Endothelial cell of umbilical vein (primary cell): ENCODE measurements around the gene LGALS7B. TPM values are rescaled to one million over a fixed set of nuclear protein-coding genes. Genes with fewer than 3 reads are reported as not detected.
"Not testable (repeated sequence)": the region's sequence is repeated elsewhere in the genome, so short reads cannot be mapped to it uniquely, and the experiment has no call there.

Experiments
- BruUV-seq: library from RNA; stranded (reverse); fragments of 400-500 nt; replicated peaks from 2 replicates; lab custom pipeline; 2021; lab: Mats Ljungman, UMichigan
- CTCF ChIA-PET: fragments of 300-600, 350-600 bp; sonication (Branson Sonifier 250); formaldehyde crosslinking; loops from one replicate; lab custom pipeline; 2021; ENCODE audit warnings: antibody characterized with exemption, inconsistent platforms; lab: Charles Lee
- POLR2A ChIA-PET: fragments of 300-600, 350-600 bp; sonication (Branson Sonifier 250); formaldehyde crosslinking; loops from one replicate; lab custom pipeline; 2021; ENCODE audit warnings: antibody characterized with exemption, inconsistent platforms; lab: Charles Lee
- DNase-seq: peaks from one replicate; pipeline ENCODE4 v3.0.0-alpha.2; 2011; ENCODE audit warnings: low read depth, low spot score
- FAIRE-seq: peaks from 2 replicates; lab custom pipeline; 2011; peaks lifted over from hg19 to GRCh38; lab: Jason Lieb, UNC
- H2AFZ ChIP-seq: 2 replicates; pipeline ENCODE4 v1.6.0; 2012; ENCODE audit warnings: low read depth, low read length, control low read depth, inconsistent platforms
- H3K27ac ChIP-seq: 2 replicates; pipeline ENCODE4 v1.5.1; 2011; ENCODE audit warnings: low read depth, mild to moderate bottlenecking, control low read depth, low read length, moderate library complexity; ENCODE audit not compliant: insufficient read depth
- H3K27me3 ChIP-seq, 2 experiments: 2 replicates each; pipeline versions ENCODE4 v1.6.0 to v1.6.1; 2011; ENCODE audit warnings: low read length in 2 of 2, mixed read lengths in 1 of 2; ENCODE audit not compliant: control insufficient read depth in 2 of 2, insufficient read depth in 2 of 2
- H3K36me3 ChIP-seq, 2 experiments: 2 replicates in 1 of 2; 3 replicates in 1 of 2; pipeline ENCODE4 v1.5.1; 2011; ENCODE audit warnings: low read length in 2 of 2, mild to moderate bottlenecking in 1 of 2, moderate library complexity in 1 of 2; ENCODE audit not compliant: control insufficient read depth in 2 of 2, insufficient read depth in 2 of 2; ENCODE audit errors: extremely low read depth in 1 of 2
- H3K4me1 ChIP-seq: 3 replicates; pipeline ENCODE4 v1.5.1; 2011; ENCODE audit warnings: mild to moderate bottlenecking, low read length; ENCODE audit not compliant: control insufficient read depth, insufficient read depth; ENCODE audit errors: extremely low read depth
- H3K4me2 ChIP-seq: 2 replicates; pipeline ENCODE4 v1.6.1; 2011; ENCODE audit warnings: low read length, control low read depth, mixed read lengths; ENCODE audit not compliant: insufficient read depth
- H3K4me3 ChIP-seq, 3 experiments: fragments of 200-600 bp in 1 of 3; sonication (generic), shearing (Covaris generic) in 1 of 3; replicated peaks in 1 of 3; 2 replicates each; pipeline ENCODE4 v1.5.1; 2011 to 2016; ENCODE audit warnings: control low read depth in 3 of 3, low read length in 3 of 3, mild to moderate bottlenecking in 2 of 3, inconsistent platforms in 1 of 3, low read depth in 1 of 3, moderate library complexity in 1 of 3; ENCODE audit not compliant: insufficient read depth in 1 of 3
- H3K79me2 ChIP-seq: 2 replicates; pipeline ENCODE4 v1.6.0; 2012; ENCODE audit warnings: low read length, inconsistent platforms; ENCODE audit not compliant: control insufficient read depth, insufficient read depth
- H3K9ac ChIP-seq: replicated peaks from 2 replicates; pipeline ENCODE3; 2011; ENCODE audit warnings: low read length, control low read depth; ENCODE audit not compliant: insufficient read depth; ENCODE audit errors: extremely low read depth
- H3K9me1 ChIP-seq: replicated peaks from 3 replicates; pipeline ENCODE4 v1.6.0; 2011; ENCODE audit warnings: mild to moderate bottlenecking, low read length; ENCODE audit not compliant: control insufficient read depth, insufficient read depth; ENCODE audit errors: extremely low read depth
- H3K9me3 ChIP-seq: replicated peaks from 2 replicates; pipeline ENCODE4 v1.5.1; 2012; ENCODE audit warnings: low read length, inconsistent platforms; ENCODE audit not compliant: control insufficient read depth, insufficient read depth
- H4K20me1 ChIP-seq: replicated peaks from 2 replicates; pipeline ENCODE3; 2011; ENCODE audit warnings: mild to moderate bottlenecking, low read length; ENCODE audit not compliant: control insufficient read depth, insufficient read depth; ENCODE audit errors: extremely low read depth
- CTCF ChIP-seq, 2 donors: IDR thresholded peaks; 1 replicate in 1 of 2; 2 replicates in 1 of 2; pipeline ENCODE4 v1.5.1; 2011; ENCODE audit warnings: low read length in 2 of 2, mild to moderate bottlenecking in 2 of 2, moderate library complexity in 2 of 2, control low read depth in 1 of 2, inconsistent platforms in 1 of 2, low read depth in 1 of 2; ENCODE audit not compliant: insufficient read depth in 1 of 2; ENCODE audit errors: extremely low read depth in 1 of 2
- EZH2 ChIP-seq: IDR thresholded peaks from 2 replicates; pipeline ENCODE4 v1.6.1; 2012; ENCODE audit warnings: borderline replicate concordance, low read depth, mild to moderate bottlenecking, moderate library complexity, low read length, inconsistent platforms; ENCODE audit not compliant: severe bottlenecking
- GATA2 ChIP-seq: IDR thresholded peaks from 2 replicates; pipeline ENCODE4 v1.7.0; 2011; ENCODE audit warnings: low read depth, mild to moderate bottlenecking, moderate library complexity, mixed read lengths, low read length; ENCODE audit not compliant: insufficient read length, insufficient read depth
- MAX ChIP-seq: IDR thresholded peaks from 2 replicates; pipeline ENCODE4 v1.6.1; 2011; ENCODE audit not compliant: insufficient read depth, insufficient read length
- dilution Hi-C: fragments of 300-500 bp; cut with MboI; formaldehyde crosslinking; loops from one replicate; pipeline ENCODE4 v1.15.0; 2019; ENCODE audit warnings: low sequenced_read_pairs; ENCODE audit not compliant: extremely low pct_ligation_motif_present
- intact Hi-C: fragments of 100-400 bp; cut with micrococcal nuclease; formaldehyde crosslinking; loops from one replicate; pipeline ENCODE4 v1.10.0; 2022
- polyA plus RNA-seq, 4 experiments: library from polyadenylated mRNA; depleted of rRNA in 3 of 4; stranded (reverse) in 3 of 4; unstranded in 1 of 4; fragments of >200 nt; gene quantifications; 2 replicates each; pipeline versions ENCODE4 v1.2.1 to v1.2.3, GENCODE V29; 2011 to 2012; ENCODE audit warnings: missing spikeins in 1 of 4
- total RNA-seq: library from RNA; stranded (reverse); gene quantifications from 2 replicates; pipeline ENCODE4 v1.2.3, GENCODE V29; 2021

The LGALS7B gene
- total and polyA plus RNA-seq, 2 donors (not counting 3 experiments of a cell fraction or from before 2014, with no cell fraction given) = not detected

- POLR2A ChIA-PET = no interaction called here
- intact Hi-C loops (no loop called here), dilution Hi-C loops (no loop called here)
- H2AFZ ChIP-seq = no peak overlapping the region
- no peaks in the 10 kb centered on the region for H3K4me1 ChIP-seq
- no peaks in the 10 kb centered on the region for H3K9me1 ChIP-seq
- H3K9me3 ChIP-seq = no peaks in the 10 kb centered on the region
- H4K20me1 ChIP-seq = no peaks in the 10 kb centered on the region
- H3K27me3 ChIP-seq = no peaks in the 10 kb centered on the region
- DNase-seq (no peak), FAIRE-seq (no peak)
- no peak overlapping the region for H3K9ac ChIP-seq
- BruUV-seq = no TSS peak
- H3K27ac ChIP-seq = no peak overlapping the region
- no peak for TF ChIP-seq GATA2
- TF ChIP-seq CTCF (IDR thresholded peaks at IDR 0.05; ENCODE audit: extremely low read depth in 1 of 2, insufficient read depth in 1 of 2, low read depth in 1 of 2, low read length in 2 of 2) = no peak
- TF ChIP-seq MAX = no peak
- TF ChIP-seq EZH2 = no peak
- no peaks in the 10 kb centered on the region for H3K79me2 ChIP-seq
- CTCF ChIA-PET = interaction anchor here (1.0 to 1.8 kb wide), 2 partner anchors 36 to 44 kb away, joined by 3 to 5 read pairs; no protein-coding TSS in a partner anchor
- no peak overlapping the region for H3K4me3 ChIP-seq
- H3K36me3 ChIP-seq = peaks cover 0 to 13% of the 10 kb centered on the region in 2 experiments
- no peak overlapping the region for H3K4me2 ChIP-seq
Measured at GRCh38 chr19:38813323-38813722, 24.3 kb downstream of the LGALS7B start.

- H2AFZ ChIP-seq, intact Hi-C loops, H3K4me1 ChIP-seq, BruUV-seq, H3K4me3 ChIP-seq, H3K27ac ChIP-seq, H3K4me2 ChIP-seq, dilution Hi-C loops, H4K20me1 ChIP-seq, DNase-seq, H3K9me1 ChIP-seq, FAIRE-seq, H3K79me2 ChIP-seq, H3K9me3 ChIP-seq, H3K27me3 ChIP-seq, H3K9ac ChIP-seq: not testable (repeated sequence)
- ChIA-PET POLR2A (interaction anchor here (0.7 kb wide), 1 partner anchor 563 kb away, joined by 10 read pairs; no protein-coding TSS in a partner anchor), CTCF (interaction anchor here (0.7 to 1.8 kb wide), 4 partner anchors 35 to 73 kb away, joined by 3 to 5 read pairs (median 3); no protein-coding TSS in a partner anchor)
- H3K36me3 ChIP-seq = peaks cover 0 to 13% of the 10 kb centered on the region in 2 experiments
Measured at GRCh38 chr19:38813932-38814331, 24.9 kb downstream of the LGALS7B start.
